Thyroid gland (tissue), 4 donors: ENCODE measurements around the gene ISG15. TPM values are rescaled to one million over a fixed set of nuclear protein-coding genes. Genes with fewer than 3 reads are reported as not detected.

Source experiments
- DNase-seq, 2 donors: peaks; one replicate each; pipeline ENCODE4 v3.0.0-alpha.2; 2019
- H3K27ac ChIP-seq, 3 donors: fragments of 200-600 bp; sonication (generic); 1 replicate in 2 of 3; 2 replicates in 1 of 3; pipeline ENCODE4 v1.5.1; 2016 to 2019; ENCODE audit warnings: mild to moderate bottlenecking in 1 of 3, moderate library complexity in 1 of 3
- H3K27me3 ChIP-seq: fragments of 200-600 bp; sonication (generic); one replicate; pipeline ENCODE4 v1.5.1; 2019
- H3K36me3 ChIP-seq, 2 donors: fragments of 200-600 bp; sonication (generic); one replicate each; pipeline ENCODE4 v1.5.1; 2016 to 2019
- H3K4me1 ChIP-seq, 2 donors: fragments of 200-600 bp; sonication (generic); one replicate each; pipeline ENCODE4 v1.5.1; 2017 to 2019
- H3K4me3 ChIP-seq, 3 donors: fragments of 200-600 bp; sonication (generic); replicated peaks in 1 of 3; 1 replicate in 2 of 3; 2 replicates in 1 of 3; pipeline ENCODE4 v1.5.1; 2016; ENCODE audit warnings: mild to moderate bottlenecking in 1 of 3
- H3K9me3 ChIP-seq: fragments of 200-600 bp; sonication (generic); one replicate; pipeline ENCODE4 v1.5.1; 2017
- CTCF ChIP-seq, 6 experiments: fragments of 200-600 bp in 3 of 6; fragments of 450-650 bp in 3 of 6; sonication (generic) in 3 of 6; IDR thresholded peaks; one replicate each; pipeline ENCODE4 v1.5.1; 2016 to 2019; ENCODE audit warnings: antibody characterized with exemption in 6 of 6, mild to moderate bottlenecking in 2 of 6, inconsistent platforms in 1 of 6, moderate library complexity in 1 of 6
- POLR2A ChIP-seq, 2 donors: fragments of 450-650 bp; IDR thresholded peaks; one replicate each; pipeline ENCODE4 v1.6.1; 2017; ENCODE audit warnings: antibody characterized with exemption in 2 of 2, mild to moderate bottlenecking in 2 of 2, moderate library complexity in 1 of 2
- whole genome bisulfite sequencing, 2 donors: methylation state at CpG; one replicate each; pipeline ENCODE4 v1.1.5; 2017; 5-methylcytosine and 5-hydroxymethylcytosine counted together
- intact Hi-C: fragments of 100-400 bp; cut with DNase I; formaldehyde crosslinking; loops from one replicate; pipeline ENCODE4 v1.15.1; 2023
- total RNA-seq, 4 donors: library from RNA; depleted of rRNA; stranded (reverse); fragments of >200 nt; gene quantifications; one replicate each; pipeline ENCODE4 v1.2.3, GENCODE V29; 2016

ISG15 gene
- total RNA-seq, 4 donors from 2014 or later: 18.5 to 57.5 (median 37.8) TPM

- no peaks in the 10 kb centered on the region for H3K27me3 ChIP-seq
- peaks cover 5% of the 10 kb centered on the region in 2 donors for H3K36me3 ChIP-seq
- H3K27ac ChIP-seq: no peak overlapping the region
- DNase-seq: peak; percentile 63 to 68
- intact Hi-C loops: no loop called here
- WGBS, 2 donors: 13 to 35% methylated on average over 18 to 25 of the region's 99 CpGs
- no peak for TF ChIP-seq CTCF (IDR thresholded peaks at IDR 0.05)
- TF ChIP-seq POLR2A (IDR thresholded peaks at IDR 0.05): peak in 1 of 2 donors; percentile 7
- no peaks in the 10 kb centered on the region for H3K9me3 ChIP-seq
- peaks cover 8 to 14% of the 10 kb centered on the region in 2 donors for H3K4me1 ChIP-seq
- H3K4me3 ChIP-seq: peak overlapping the region in 1 of 3 donors; percentile 25
These were observed 27.0 kb downstream of the ISG15 start for GRCh38 chr1:1040004-1040991.

- DNase-seq: no peak
- TF ChIP-seq CTCF (IDR thresholded peaks at IDR 0.05) (no peak), POLR2A (IDR thresholded peaks at IDR 0.05) (no peak)
- Histone ChIP-seq H3K27ac (no peak overlapping the region), H3K4me3 (no peak overlapping the region), H3K27me3 (no peaks in the 10 kb centered on the region), H3K9me3 (no peaks in the 10 kb centered on the region), H3K36me3 (peaks cover 6% of the 10 kb centered on the region in 2 donors), H3K4me1 (peaks cover 8 to 14% of the 10 kb centered on the region in 2 donors)
- 31 to 63% methylated on average over 16 to 23 of the region's 60 CpGs for WGBS, 2 donors
- intact Hi-C loops: no loop called here
These were observed 27.8 kb downstream of the ISG15 start for GRCh38 chr1:1041092-1041523.

GRCh38 chr1:1041873-1042272 lies 28.6 kb downstream of the ISG15 start:
- TF ChIP-seq POLR2A (IDR thresholded peaks at IDR 0.05): no peak
- TF ChIP-seq CTCF (IDR thresholded peaks at IDR 0.05): no peak
- DNase-seq: no peak
- Histone ChIP-seq H3K4me3 (no peak overlapping the region), H3K9me3 (no peaks in the 10 kb centered on the region), H3K27me3 (no peaks in the 10 kb centered on the region), H3K36me3 (peaks cover 13 to 14% of the 10 kb centered on the region in 2 donors), H3K27ac (no peak overlapping the region), H3K4me1 (peaks cover 8 to 14% of the 10 kb centered on the region in 2 donors)
- intact Hi-C loops: no loop called here
- 97% methylated on average over 11 to 21 of the region's 25 CpGs for WGBS, 2 donors

GRCh38 chr1:1042835-1043234 lies 29.5 kb downstream of the ISG15 start:
- Histone ChIP-seq H3K4me1 (peaks cover 8 to 14% of the 10 kb centered on the region in 2 donors), H3K36me3 (peaks cover 23% of the 10 kb centered on the region in 2 donors), H3K9me3 (no peaks in the 10 kb centered on the region), H3K27me3 (no peaks in the 10 kb centered on the region), H3K27ac (no peak overlapping the region), H3K4me3 (no peak overlapping the region)
- intact Hi-C loops: no loop called here
- TF ChIP-seq POLR2A (IDR thresholded peaks at IDR 0.05): no peak
- no peak for TF ChIP-seq CTCF (IDR thresholded peaks at IDR 0.05)
- DNase-seq: no peak
- WGBS, 2 donors: 87 to 100% methylated on average over 2 to 3 of the region's 10 CpGs

GRCh38 chr1:1043411-1043810 lies 30.1 kb downstream of the ISG15 start:
- DNase-seq: no peak
- TF ChIP-seq POLR2A (IDR thresholded peaks at IDR 0.05): no peak
- TF ChIP-seq CTCF (IDR thresholded peaks at IDR 0.05): no peak
- Histone ChIP-seq H3K4me1 (peaks cover 8 to 14% of the 10 kb centered on the region in 2 donors), H3K4me3 (no peak overlapping the region), H3K36me3 (peaks cover 23 to 26% of the 10 kb centered on the region in 2 donors), H3K27me3 (no peaks in the 10 kb centered on the region), H3K9me3 (no peaks in the 10 kb centered on the region), H3K27ac (no peak overlapping the region)
- intact Hi-C loops: no loop called here
- 96 to 98% methylated on average over 12 to 21 of the region's 27 CpGs for WGBS, 2 donors
